PFSK-1 (cell line): ENCODE measurements around the gene NEMP2.

Experiments
- FOXP2 ChIP-seq: optimal IDR thresholded peaks from 2 replicates; pipeline ENCODE3; 2011; ENCODE audit warnings: borderline replicate concordance, control low read depth, inconsistent platforms; ENCODE audit not compliant: insufficient read depth; ENCODE audit errors: extremely low read length, extremely low read depth
- POLR2AphosphoS5 ChIP-seq: IDR thresholded peaks from 2 replicates; pipeline ENCODE4 v1.6.1; 2012; ENCODE audit warnings: low read depth, mild to moderate bottlenecking, control low read depth, low read length, moderate library complexity
- SIN3A ChIP-seq: IDR thresholded peaks from 2 replicates; pipeline ENCODE4 v1.6.1; 2012; ENCODE audit warnings: mild to moderate bottlenecking, low read length, moderate library complexity, borderline replicate concordance; ENCODE audit not compliant: insufficient read depth
- TAF1 ChIP-seq: IDR thresholded peaks from 2 replicates; pipeline ENCODE4 v1.6.1; 2012; ENCODE audit warnings: low read length, control low read depth, borderline replicate concordance; ENCODE audit not compliant: insufficient read depth
- TF ChIP-seq, protein P1 (sequence below), 2 experiments: IDR thresholded peaks; 2 replicates each; pipeline versions ENCODE4 v1.6.1 to v1.8.0; 2011 to 2012; ENCODE audit warnings: low read depth in 2 of 2, low read length in 2 of 2, control low read depth in 1 of 2, inconsistent platforms in 1 of 2, mild to moderate bottlenecking in 1 of 2, moderate library complexity in 1 of 2; ENCODE audit not compliant: insufficient read depth in 1 of 2

NEMP2 gene

DNA sequence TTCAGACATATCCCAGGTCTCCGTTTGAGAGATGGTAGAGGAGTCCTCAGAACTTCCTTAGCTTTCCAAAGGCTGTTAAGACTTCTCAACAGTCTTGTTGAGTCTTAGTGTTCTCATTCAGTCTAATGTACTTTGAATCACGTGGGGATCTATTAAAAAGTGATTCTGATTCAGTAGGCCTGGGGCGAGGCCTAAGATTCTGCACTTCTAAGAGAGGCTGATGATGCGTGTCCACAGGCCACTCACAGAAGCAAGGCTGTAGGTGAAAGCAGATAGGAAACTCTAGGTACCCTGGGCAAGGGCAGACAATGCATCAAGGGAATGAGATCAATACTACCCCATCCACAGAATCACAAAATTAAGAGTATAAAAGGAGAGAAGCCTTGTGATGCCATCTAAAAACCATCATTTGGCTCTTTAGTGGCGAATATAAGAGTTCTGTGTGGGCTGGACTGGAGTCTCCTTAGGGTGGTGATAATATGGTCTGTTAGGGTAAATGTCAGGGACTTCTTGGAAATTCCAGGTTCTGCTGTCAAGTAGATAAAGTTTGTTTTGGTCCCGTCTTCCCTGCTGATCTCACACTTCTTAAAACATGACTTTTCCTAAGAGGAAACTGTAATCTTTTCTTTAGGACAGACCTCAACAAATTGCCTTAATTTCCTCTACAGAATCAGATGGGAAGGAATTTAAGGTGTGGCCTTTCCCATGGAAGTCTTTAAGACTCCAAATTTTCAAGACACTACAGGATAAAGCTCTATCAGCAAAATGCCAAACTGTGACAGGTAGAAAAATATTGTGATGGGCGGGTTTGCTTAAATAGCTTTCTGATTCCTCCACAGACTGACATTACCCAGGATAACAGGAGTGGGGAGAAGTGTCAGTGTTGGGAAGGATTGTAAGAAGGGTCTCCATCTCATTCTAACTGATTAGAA is 45.7 kb upstream of the NEMP2 start:
- TF ChIP-seq POLR2AphosphoS5 (no peak), TAF1 (no peak), SIN3A (no peak), FOXP2 (no peak)
- TF ChIP-seq, protein P1, sequence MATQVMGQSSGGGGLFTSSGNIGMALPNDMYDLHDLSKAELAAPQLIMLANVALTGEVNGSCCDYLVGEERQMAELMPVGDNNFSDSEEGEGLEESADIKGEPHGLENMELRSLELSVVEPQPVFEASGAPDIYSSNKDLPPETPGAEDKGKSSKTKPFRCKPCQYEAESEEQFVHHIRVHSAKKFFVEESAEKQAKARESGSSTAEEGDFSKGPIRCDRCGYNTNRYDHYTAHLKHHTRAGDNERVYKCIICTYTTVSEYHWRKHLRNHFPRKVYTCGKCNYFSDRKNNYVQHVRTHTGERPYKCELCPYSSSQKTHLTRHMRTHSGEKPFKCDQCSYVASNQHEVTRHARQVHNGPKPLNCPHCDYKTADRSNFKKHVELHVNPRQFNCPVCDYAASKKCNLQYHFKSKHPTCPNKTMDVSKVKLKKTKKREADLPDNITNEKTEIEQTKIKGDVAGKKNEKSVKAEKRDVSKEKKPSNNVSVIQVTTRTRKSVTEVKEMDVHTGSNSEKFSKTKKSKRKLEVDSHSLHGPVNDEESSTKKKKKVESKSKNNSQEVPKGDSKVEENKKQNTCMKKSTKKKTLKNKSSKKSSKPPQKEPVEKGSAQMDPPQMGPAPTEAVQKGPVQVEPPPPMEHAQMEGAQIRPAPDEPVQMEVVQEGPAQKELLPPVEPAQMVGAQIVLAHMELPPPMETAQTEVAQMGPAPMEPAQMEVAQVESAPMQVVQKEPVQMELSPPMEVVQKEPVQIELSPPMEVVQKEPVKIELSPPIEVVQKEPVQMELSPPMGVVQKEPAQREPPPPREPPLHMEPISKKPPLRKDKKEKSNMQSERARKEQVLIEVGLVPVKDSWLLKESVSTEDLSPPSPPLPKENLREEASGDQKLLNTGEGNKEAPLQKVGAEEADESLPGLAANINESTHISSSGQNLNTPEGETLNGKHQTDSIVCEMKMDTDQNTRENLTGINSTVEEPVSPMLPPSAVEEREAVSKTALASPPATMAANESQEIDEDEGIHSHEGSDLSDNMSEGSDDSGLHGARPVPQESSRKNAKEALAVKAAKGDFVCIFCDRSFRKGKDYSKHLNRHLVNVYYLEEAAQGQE (IDR thresholded peaks at IDR 0.05; ENCODE audit: insufficient read depth in 1 of 2, low read depth in 2 of 2, low read length in 2 of 2): no peak

DNA sequence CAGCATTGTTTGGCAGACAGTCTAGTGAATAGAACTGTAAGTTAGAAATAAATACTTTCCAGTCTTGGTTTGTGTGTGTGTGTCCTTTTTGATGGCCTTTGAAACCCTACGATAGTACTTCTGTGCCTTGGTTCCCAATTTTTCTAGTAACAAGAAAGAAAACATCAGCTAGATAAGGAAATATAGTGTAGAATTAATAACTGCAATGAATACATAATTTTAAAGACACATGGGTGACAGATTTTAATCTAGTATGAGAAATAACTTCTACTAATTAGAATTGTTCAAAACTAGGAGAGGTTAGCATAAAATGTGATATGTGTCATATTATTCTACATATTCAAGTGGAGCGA is 44.5 kb upstream of the NEMP2 start:
- TF ChIP-seq, protein P1 (IDR thresholded peaks at IDR 0.05; ENCODE audit: insufficient read depth in 1 of 2, low read depth in 2 of 2, low read length in 2 of 2): no peak
- TF ChIP-seq TAF1 (no peak), FOXP2 (no peak), POLR2AphosphoS5 (no peak), SIN3A (no peak)

DNA sequence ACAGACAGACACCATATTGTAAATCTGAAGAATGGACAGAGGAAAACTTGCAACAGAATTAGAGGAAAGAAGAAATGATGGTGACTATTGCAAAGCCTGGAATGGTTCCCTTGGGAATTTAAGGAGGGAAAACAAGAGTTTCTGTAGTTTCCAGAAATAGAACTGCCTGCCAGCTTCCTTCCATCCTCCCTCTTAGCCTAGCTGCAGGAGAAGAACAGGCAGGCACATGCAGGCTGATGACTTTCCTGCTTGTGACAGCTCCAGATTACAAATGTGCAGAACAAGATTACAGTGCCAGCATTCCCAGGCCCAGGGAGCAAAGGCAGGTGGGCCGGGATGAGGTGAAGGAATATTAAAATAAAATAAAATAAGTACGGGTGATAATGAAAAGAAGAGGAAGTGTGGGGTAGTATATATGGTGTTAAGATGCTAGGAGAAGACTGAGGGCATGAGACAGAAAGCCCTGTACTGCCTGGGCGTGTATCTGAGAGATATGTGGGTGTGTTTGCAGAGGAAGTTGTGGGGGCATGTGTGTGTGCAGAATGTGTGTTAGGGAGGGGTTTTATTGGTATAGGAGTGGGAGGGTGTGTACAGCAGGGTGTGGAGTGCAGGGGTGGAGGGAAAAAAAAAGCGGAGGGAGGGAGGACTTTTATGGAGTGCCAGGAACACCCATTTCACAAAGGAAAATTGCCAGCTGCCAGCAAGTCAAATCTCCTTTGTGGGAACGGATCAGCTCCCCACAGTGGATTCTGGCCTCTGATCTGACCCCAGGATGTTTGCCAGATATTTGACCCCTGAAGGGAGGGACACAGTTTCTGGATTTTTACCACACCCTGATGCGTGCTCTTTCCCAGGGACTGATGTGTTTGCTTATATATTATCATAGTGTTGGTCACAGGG is 43.9 kb upstream of the NEMP2 start:
- TF ChIP-seq, protein P1 (IDR thresholded peaks at IDR 0.05; ENCODE audit: insufficient read depth in 1 of 2, low read depth in 2 of 2, low read length in 2 of 2): no peak
- no peak for TF ChIP-seq POLR2AphosphoS5
- no peak for TF ChIP-seq SIN3A
- TF ChIP-seq TAF1: no peak
- TF ChIP-seq FOXP2: no peak

DNA sequence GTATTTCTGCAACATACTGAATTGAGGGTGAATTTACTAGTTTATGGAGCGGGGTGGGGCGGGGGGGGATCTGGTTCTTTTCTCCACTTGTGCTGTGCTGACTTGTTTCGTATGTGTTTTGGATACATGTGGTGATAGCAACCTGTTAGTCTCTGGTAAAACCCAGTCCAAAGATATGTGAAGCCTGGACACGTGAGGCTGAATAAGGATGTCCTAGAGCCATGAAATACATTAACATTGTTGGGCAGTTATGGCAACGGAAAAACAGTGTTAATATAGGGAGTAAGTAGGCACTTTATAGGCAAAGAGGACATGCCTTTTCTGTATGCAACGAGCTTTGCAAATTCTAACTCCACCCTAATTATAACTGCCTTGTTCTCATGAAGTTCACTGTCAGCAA is 42.1 kb upstream of the NEMP2 start:
- TF ChIP-seq SIN3A (no peak), TAF1 (no peak), FOXP2 (no peak), POLR2AphosphoS5 (no peak)
- TF ChIP-seq, protein P1 (IDR thresholded peaks at IDR 0.05; ENCODE audit: insufficient read depth in 1 of 2, low read depth in 2 of 2, low read length in 2 of 2): no peak
